Ammon's horn (tissue), 1 donor: Measurements from ENCODE around the gene ING2.
"Not testable (repeated sequence)": the region's sequence is repeated elsewhere in the genome, so short reads cannot be mapped to it uniquely, and the experiment has no call there.

Experiments
- DNase-seq: peaks from one replicate; pipeline ENCODE4 v3.0.0-alpha.2; 2016; ENCODE audit warnings: low spot score

ING2 gene

GRCh38 chr4:183548306-183548705 is 43.4 kb downstream of the ING2 start:
- DNase-seq, result no peak

- no peak for DNase-seq
Observed at GRCh38 chr4:183550345-183551093, 45.7 kb downstream of the ING2 start.

GRCh38 chr4:183552274-183553146 is 47.7 kb downstream of the ING2 start:
- DNase-seq, result no peak

GRCh38 chr4:183553147-183553478 is 48.3 kb downstream of the ING2 start:
- DNase-seq, result not testable (repeated sequence)

GRCh38 chr4:183553601-183554345 is 48.9 kb downstream of the ING2 start:
- DNase-seq, result no peak

- DNase-seq, result no peak
Observed at GRCh38 chr4:183554346-183554686, 49.5 kb downstream of the ING2 start.

- DNase-seq, result no peak
Observed at GRCh38 chr4:183554878-183555585, 50.2 kb downstream of the ING2 start.

- no peak for DNase-seq
Observed at GRCh38 chr4:183556947-183557346, 52.1 kb downstream of the ING2 start.

GRCh38 chr4:183557611-183558010 is 52.8 kb downstream of the ING2 start:
- no peak for DNase-seq

GRCh38 chr4:183558873-183559272 is 54.0 kb downstream of the ING2 start:
- DNase-seq, result no peak

GRCh38 chr4:183561905-183562304 is 57.0 kb downstream of the ING2 start:
- DNase-seq, result no peak
